ENCODE measurements around the gene PRKAA2.

- TF ChIP-seq POLR2AphosphoS5 (IDR thresholded peaks at IDR 0.05) (no peak), POLR2A (IDR thresholded peaks at IDR 0.05) (no peak), CTCF (IDR thresholded peaks at IDR 0.05) (no peak)
These were observed 38.5 kb downstream of the PRKAA2 start for GRCh38 chr1:56683569-56683968.

Data from suprapubic skin (tissue), 4 donors.